Measurements from ENCODE around the gene JPH3.
A peak's percentile ranks its signal among the peaks of the same experiment; 100 is the strongest.

The JPH3 gene

GRCh38 chr16:87558682-87559081, 43.6 kb upstream of the JPH3 start:
- Mint-ChIP-seq H3K9me3 (no peaks in the 10 kb centered on the region), H3K4me3 (no peak overlapping the region), H3K4me1 (no peaks in the 10 kb centered on the region), H3K36me3 (ENCODE audit: low read depth) (no peaks in the 10 kb centered on the region), H3K27ac (no peak overlapping the region), H3K27me3 (ENCODE audit: low read depth) (peaks cover 3% of the 10 kb centered on the region)
- TF ChIP-seq CTCF (IDR thresholded peaks at IDR 0.05; ENCODE audit: unreplicated experiment in 3 of 3): no peak

- no peak overlapping the region for H3K4me3 Mint-ChIP-seq
- H3K9me3 Mint-ChIP-seq: no peaks in the 10 kb centered on the region
- peaks cover 15% of the 10 kb centered on the region for H3K27me3 Mint-ChIP-seq (ENCODE audit: low read depth)
- no peak overlapping the region for H3K27ac Mint-ChIP-seq
- H3K4me1 Mint-ChIP-seq: no peaks in the 10 kb centered on the region
- TF ChIP-seq CTCF (IDR thresholded peaks at IDR 0.05; ENCODE audit: unreplicated experiment in 3 of 3): no peak
- no peaks in the 10 kb centered on the region for H3K36me3 Mint-ChIP-seq (ENCODE audit: low read depth)
These were observed 42.4 kb upstream of the JPH3 start for GRCh38 chr16:87559945-87560344.

- no peaks in the 10 kb centered on the region for H3K9me3 Mint-ChIP-seq
- H3K27ac Mint-ChIP-seq: no peak overlapping the region
- H3K36me3 Mint-ChIP-seq (ENCODE audit: low read depth): no peaks in the 10 kb centered on the region
- H3K4me1 Mint-ChIP-seq: no peaks in the 10 kb centered on the region
- peaks cover 17% of the 10 kb centered on the region for H3K27me3 Mint-ChIP-seq (ENCODE audit: low read depth)
- H3K4me3 Mint-ChIP-seq: no peak overlapping the region
- no peak for TF ChIP-seq CTCF (IDR thresholded peaks at IDR 0.05; ENCODE audit: unreplicated experiment in 3 of 3)
These were observed 41.7 kb upstream of the JPH3 start for GRCh38 chr16:87560428-87561199.

- Mint-ChIP-seq H3K4me1 (no peaks in the 10 kb centered on the region), H3K36me3 (ENCODE audit: low read depth) (no peaks in the 10 kb centered on the region), H3K4me3 (no peak overlapping the region), H3K27me3 (ENCODE audit: low read depth) (peaks cover 22% of the 10 kb centered on the region), H3K9me3 (no peaks in the 10 kb centered on the region), H3K27ac (peak overlapping the region in 1 of 3 experiments; percentile 33)
- TF ChIP-seq CTCF (IDR thresholded peaks at IDR 0.05; ENCODE audit: unreplicated experiment in 3 of 3): no peak
These were observed 40.9 kb upstream of the JPH3 start for GRCh38 chr16:87561200-87562105.

DNA sequence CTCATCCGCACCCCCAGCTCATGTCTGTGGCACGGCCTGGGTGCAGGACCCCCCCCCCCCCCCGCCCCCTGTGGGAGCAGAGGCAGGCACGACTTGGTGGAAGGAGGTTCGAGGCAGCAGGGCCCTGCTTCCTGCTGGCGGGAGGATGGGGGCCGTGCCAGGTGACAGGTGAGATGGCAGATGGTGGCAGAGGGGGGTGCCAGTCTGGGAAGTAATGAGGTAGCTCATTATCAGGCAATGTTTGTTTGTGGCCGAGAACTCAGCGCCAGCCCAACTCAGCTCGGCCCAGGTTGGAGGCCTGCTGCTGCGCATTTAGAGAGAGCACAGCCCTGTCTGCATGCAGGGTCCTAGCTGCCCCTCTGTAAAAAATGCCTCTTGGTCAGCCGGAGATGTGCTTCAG, 40.1 kb upstream of the JPH3 start:
- TF ChIP-seq CTCF (IDR thresholded peaks at IDR 0.05; ENCODE audit: unreplicated experiment in 3 of 3): no peak
- no peaks in the 10 kb centered on the region for H3K36me3 Mint-ChIP-seq (ENCODE audit: low read depth)
- H3K4me1 Mint-ChIP-seq: no peaks in the 10 kb centered on the region
- H3K9me3 Mint-ChIP-seq: no peaks in the 10 kb centered on the region
- no peak overlapping the region for H3K27ac Mint-ChIP-seq
- H3K27me3 Mint-ChIP-seq (ENCODE audit: low read depth): peaks cover 22% of the 10 kb centered on the region
- no peak overlapping the region for H3K4me3 Mint-ChIP-seq
